Activated CD8-positive, alpha-beta memory T cell treated with anti-CD3 and anti-CD28 coated beads, Interleukin-2, amount 10 ng/mL, durations not matched to agents 7 days and 5 days (primary cell): Measurements from ENCODE around the gene TMEM255B. TPM values are rescaled to one million over a fixed set of nuclear protein-coding genes. Genes with fewer than 3 reads are reported as not detected.

ENCODE experiments used
- ATAC-seq: fragments of 150-1000 bp; cut with Tn5 transposase; one replicate; pipeline ENCODE4 v1.10.0; 2021; ENCODE audit warnings: moderate library complexity
- CTCF ChIA-PET: fragments of 350-600 bp; sonication (Branson Sonifier 250); formaldehyde crosslinking; loops from one replicate; lab custom pipeline; 2021; ENCODE audit warnings: antibody characterized with exemption; lab: Charles Lee
- DNase-seq: peaks from one replicate; pipeline ENCODE4 v3.0.0-alpha.2; 2020
- H3K27ac Mint-ChIP-seq: one replicate; pipeline ENCODE4 v1.8.0; 2021; ENCODE audit warnings: mild to moderate bottlenecking, mixed read lengths
- H3K27me3 Mint-ChIP-seq: one replicate; pipeline ENCODE4 v1.8.0; 2021; ENCODE audit warnings: mixed read lengths
- H3K36me3 Mint-ChIP-seq: one replicate; pipeline ENCODE4 v1.8.0; 2021; ENCODE audit warnings: mild to moderate bottlenecking, mixed read lengths
- H3K4me1 Mint-ChIP-seq: one replicate; pipeline ENCODE4 v1.8.0; 2021; ENCODE audit warnings: mixed read lengths
- H3K4me3 Mint-ChIP-seq: one replicate; pipeline ENCODE4 v1.8.0; 2021; ENCODE audit warnings: mild to moderate bottlenecking, moderate library complexity, mixed read lengths
- H3K9me3 Mint-ChIP-seq: one replicate; pipeline ENCODE4 v1.8.0; 2022; ENCODE audit warnings: low read depth, mixed read lengths
- total RNA-seq, 2 experiments: library from RNA; stranded (reverse); gene quantifications; one replicate each; pipeline ENCODE4 v1.2.3, GENCODE V29; 2021

TMEM255B gene
- total RNA-seq, 2 experiments from 2014 or later = 0.87 to 1.3 TPM

DNA sequence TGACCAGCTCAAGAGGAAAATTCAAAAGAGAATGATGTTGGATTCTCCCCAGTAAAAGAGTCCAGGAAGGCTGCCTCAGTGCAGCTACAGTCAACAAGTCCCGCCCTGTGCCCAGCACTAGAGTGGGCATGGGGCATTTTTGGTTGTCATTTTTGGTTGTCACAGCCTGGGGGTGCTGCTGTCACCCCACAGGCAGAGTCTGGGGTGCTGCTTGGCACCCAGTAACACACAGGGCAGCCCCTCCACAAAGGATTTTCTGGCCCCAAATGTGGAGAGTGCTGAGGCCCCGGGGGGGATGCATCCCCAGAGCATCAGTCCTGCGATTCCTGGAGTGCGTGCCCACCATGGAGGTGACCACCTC, 28.2 kb upstream of the TMEM255B start:
- no peak for DNase-seq
- CTCF ChIA-PET = no interaction called here
- Mint-ChIP-seq H3K27ac (no peak overlapping the region), H3K9me3 (peaks cover 11% of the 10 kb centered on the region), H3K36me3 (no peaks in the 10 kb centered on the region), H3K27me3 (peaks cover 11% of the 10 kb centered on the region), H3K4me1 (peaks cover 2% of the 10 kb centered on the region), H3K4me3 (no peak overlapping the region)
- ATAC-seq = no peak

DNA sequence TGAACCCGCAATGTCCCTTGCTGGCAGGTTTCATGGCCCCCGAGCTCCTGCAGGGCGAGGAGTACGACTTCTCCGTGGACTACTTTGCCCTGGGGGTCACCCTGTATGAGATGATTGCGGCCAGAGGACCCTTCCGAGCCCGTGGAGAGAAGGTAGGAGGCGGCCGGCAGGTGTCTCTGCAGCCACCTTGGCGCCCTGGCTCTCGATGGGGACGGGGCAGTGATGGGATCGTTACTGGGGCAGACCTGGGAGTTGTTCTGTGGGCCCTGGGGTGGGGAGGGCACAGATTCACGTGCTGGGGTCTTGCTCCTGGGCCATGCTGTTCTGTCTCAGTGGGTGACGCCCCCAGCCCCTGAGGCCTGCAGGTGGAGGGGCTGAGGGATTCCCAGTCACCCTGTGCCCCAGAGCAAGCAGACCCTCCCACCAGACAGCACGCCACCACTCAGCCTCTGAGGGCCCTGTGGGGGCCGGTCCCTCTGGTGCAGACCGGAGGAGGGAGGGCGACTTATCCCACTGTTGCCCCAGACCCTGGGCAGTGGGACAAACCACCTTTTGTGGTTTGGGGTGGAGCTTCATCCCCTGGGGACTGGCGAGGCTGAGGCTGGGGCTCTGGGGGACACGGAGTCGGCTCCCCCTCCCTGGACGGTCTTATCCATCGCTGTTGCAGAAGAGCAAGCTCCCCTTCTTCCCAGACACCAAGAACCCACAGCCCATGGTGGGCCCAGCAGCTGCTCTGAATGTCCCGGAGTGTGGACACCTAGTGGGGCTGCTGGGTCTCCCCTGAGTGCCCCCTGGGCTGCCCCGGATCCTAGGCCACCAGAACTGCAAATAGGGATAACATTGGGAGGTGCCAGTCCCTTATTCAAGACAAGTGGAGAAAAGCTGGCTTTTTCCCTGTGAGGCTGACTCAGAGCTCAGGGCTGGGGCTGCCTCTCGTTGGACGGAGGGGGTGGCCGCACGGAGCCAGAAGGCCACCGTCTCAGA, 27.5 kb upstream of the TMEM255B start:
- Mint-ChIP-seq H3K4me3 (no peak overlapping the region), H3K9me3 (peaks cover 11% of the 10 kb centered on the region), H3K36me3 (no peaks in the 10 kb centered on the region), H3K27me3 (peaks cover 11% of the 10 kb centered on the region), H3K4me1 (peaks cover 2% of the 10 kb centered on the region), H3K27ac (no peak overlapping the region)
- no peak for ATAC-seq
- CTCF ChIA-PET = no interaction called here
- DNase-seq = no peak

DNA sequence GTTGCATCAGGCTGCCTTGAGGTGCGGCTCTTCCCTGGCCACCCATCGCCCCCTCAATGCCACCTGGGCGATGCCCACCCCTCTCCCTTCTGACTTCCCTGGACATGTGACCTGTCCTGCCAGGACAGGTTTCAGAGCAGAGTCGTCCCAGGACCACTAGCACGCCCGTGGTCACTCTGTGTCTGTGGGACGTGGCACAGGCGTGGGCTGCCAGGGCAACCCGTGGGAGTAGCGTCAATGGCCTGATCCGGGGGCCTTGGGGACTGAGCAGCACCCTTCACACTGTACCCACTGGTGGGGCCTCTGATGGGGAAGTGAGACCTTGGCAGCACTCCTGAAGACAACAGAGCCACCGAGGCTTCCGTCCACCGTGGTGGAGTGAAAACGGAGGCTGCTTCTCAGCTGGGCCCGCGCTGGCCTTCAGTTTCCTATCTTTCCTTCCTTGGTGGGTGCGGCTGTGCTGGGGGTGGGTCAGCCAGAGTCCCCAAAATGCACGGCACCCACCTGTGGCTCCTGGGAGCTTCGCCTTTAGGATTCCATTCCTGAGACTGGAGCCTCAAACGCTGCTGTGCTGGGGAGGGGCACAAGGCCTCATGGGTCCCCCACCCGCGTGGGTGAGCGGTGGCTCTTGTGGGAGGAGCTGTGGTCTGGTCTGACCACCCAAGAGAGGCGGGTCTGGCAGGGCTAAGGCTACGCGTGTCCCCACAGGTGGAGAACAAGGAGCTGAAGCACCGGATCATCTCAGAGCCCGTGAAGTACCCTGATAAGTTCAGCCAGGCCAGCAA, 26.7 kb upstream of the TMEM255B start:
- no peak overlapping the region for H3K27ac Mint-ChIP-seq
- H3K36me3 Mint-ChIP-seq = no peaks in the 10 kb centered on the region
- CTCF ChIA-PET = no interaction called here
- no peak overlapping the region for H3K4me3 Mint-ChIP-seq
- DNase-seq (no peak), ATAC-seq (no peak)
- peaks cover under 1% of the 10 kb centered on the region for H3K4me1 Mint-ChIP-seq
- H3K9me3 Mint-ChIP-seq = peaks cover 10% of the 10 kb centered on the region
- peaks cover 11% of the 10 kb centered on the region for H3K27me3 Mint-ChIP-seq

- H3K9me3 Mint-ChIP-seq = peaks cover 10% of the 10 kb centered on the region
- CTCF ChIA-PET = no interaction called here
- no peak overlapping the region for H3K4me3 Mint-ChIP-seq
- no peak for DNase-seq
- peaks cover 11% of the 10 kb centered on the region for H3K27me3 Mint-ChIP-seq
- no peak overlapping the region for H3K27ac Mint-ChIP-seq
- no peak for ATAC-seq
- no peaks in the 10 kb centered on the region for H3K4me1 Mint-ChIP-seq
- no peaks in the 10 kb centered on the region for H3K36me3 Mint-ChIP-seq
These were observed 25.8 kb upstream of the TMEM255B start for GRCh38 chr13:113732961-113733950.

GRCh38 chr13:113734099-113734825, 24.8 kb upstream of the TMEM255B start:
- Mint-ChIP-seq H3K27me3 (peaks cover 9% of the 10 kb centered on the region), H3K9me3 (peaks cover 10% of the 10 kb centered on the region), H3K36me3 (no peaks in the 10 kb centered on the region), H3K4me3 (no peak overlapping the region), H3K4me1 (no peaks in the 10 kb centered on the region), H3K27ac (no peak overlapping the region)
- CTCF ChIA-PET = no interaction called here
- ATAC-seq (no peak), DNase-seq (no peak)

DNA sequence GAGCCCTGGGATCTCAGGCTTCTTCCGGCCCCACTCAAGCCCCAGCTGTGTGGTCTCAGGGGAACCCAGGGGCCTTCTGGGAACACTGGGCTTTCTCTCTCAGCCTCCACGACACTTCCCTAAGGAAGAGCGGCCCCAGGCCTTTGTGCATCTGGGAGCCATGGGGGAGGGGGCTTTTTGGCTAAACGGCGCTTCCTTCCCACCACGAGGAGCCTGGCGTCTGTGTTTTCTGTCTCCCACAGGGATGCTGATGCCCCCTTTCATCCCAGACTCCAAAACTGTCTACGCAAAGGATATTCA, 24.2 kb upstream of the TMEM255B start:
- Mint-ChIP-seq H3K4me1 (no peaks in the 10 kb centered on the region), H3K27me3 (peaks cover 9% of the 10 kb centered on the region), H3K9me3 (peaks cover 10% of the 10 kb centered on the region), H3K27ac (no peak overlapping the region), H3K4me3 (no peak overlapping the region), H3K36me3 (no peaks in the 10 kb centered on the region)
- DNase-seq (no peak), ATAC-seq (no peak)
- CTCF ChIA-PET = no interaction called here

DNA sequence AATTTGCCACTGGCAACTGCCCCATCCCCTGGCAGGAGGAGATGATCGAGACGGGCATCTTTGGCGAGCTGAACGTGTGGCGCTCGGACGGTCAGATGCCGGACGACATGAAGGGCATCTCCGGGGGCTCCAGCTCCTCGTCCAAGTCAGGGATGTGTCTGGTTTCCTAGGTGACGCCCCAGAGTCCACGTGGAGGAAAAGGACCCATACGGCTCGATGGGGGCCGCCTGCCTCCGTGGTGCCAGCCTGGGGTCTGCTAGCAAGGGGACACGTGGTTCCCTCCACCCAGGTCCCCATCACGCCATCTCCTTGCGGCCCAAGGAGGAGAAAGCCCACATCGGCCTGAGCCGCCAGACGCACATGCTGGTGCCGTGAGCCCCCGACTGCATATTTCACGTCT, 23.8 kb upstream of the TMEM255B start:
- DNase-seq (no peak), ATAC-seq (no peak)
- CTCF ChIA-PET = no interaction called here
- peaks cover 12% of the 10 kb centered on the region for H3K27me3 Mint-ChIP-seq
- H3K4me1 Mint-ChIP-seq = no peaks in the 10 kb centered on the region
- peaks cover 10% of the 10 kb centered on the region for H3K9me3 Mint-ChIP-seq
- no peaks in the 10 kb centered on the region for H3K36me3 Mint-ChIP-seq
- H3K4me3 Mint-ChIP-seq = no peak overlapping the region
- no peak overlapping the region for H3K27ac Mint-ChIP-seq

GRCh38 chr13:113735750-113736149, 23.3 kb upstream of the TMEM255B start:
- H3K9me3 Mint-ChIP-seq = peaks cover 10% of the 10 kb centered on the region
- H3K4me1 Mint-ChIP-seq = peaks cover under 1% of the 10 kb centered on the region
- no peaks in the 10 kb centered on the region for H3K36me3 Mint-ChIP-seq
- H3K27me3 Mint-ChIP-seq = peaks cover 12% of the 10 kb centered on the region
- H3K4me3 Mint-ChIP-seq = no peak overlapping the region
- H3K27ac Mint-ChIP-seq = no peak overlapping the region
- DNase-seq (no peak), ATAC-seq (no peak)
- CTCF ChIA-PET = no interaction called here

DNA sequence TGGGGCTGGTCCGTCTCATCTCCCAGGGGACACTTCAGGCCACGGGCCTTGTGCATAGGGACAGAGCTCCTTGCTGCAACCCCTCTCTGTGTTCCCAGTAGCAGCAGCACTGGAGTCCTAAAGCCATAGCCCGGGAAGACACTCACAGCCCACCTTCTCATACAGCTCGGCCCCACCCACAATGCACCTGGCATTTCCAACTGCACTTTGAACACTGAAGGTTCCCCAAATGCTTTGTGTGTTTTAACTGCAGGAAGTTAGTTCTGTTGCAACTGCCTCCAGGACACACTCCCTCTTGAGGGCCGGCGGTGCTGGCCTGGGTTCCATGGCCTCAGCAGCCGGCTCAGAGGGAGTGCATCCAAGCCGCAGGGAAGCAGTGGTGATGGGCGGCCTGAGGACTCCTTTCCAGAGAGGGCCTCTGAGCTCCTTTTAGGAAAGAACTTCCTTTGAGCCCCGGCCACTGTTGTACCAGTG, 22.7 kb upstream of the TMEM255B start:
- Mint-ChIP-seq H3K36me3 (no peaks in the 10 kb centered on the region), H3K4me3 (no peak overlapping the region), H3K27ac (no peak overlapping the region), H3K27me3 (peaks cover 17% of the 10 kb centered on the region), H3K4me1 (peaks cover 6% of the 10 kb centered on the region), H3K9me3 (peaks cover 10% of the 10 kb centered on the region)
- DNase-seq (no peak), ATAC-seq (no peak)
- CTCF ChIA-PET = no interaction called here

GRCh38 chr13:113737803-113738202, 21.2 kb upstream of the TMEM255B start:
- ATAC-seq = no peak
- peaks cover 18% of the 10 kb centered on the region for H3K4me1 Mint-ChIP-seq
- DNase-seq = no peak
- H3K36me3 Mint-ChIP-seq = no peaks in the 10 kb centered on the region
- H3K9me3 Mint-ChIP-seq = peaks cover 10% of the 10 kb centered on the region
- H3K27me3 Mint-ChIP-seq = peaks cover 26% of the 10 kb centered on the region
- H3K4me3 Mint-ChIP-seq = no peak overlapping the region
- CTCF ChIA-PET = no interaction called here
- no peak overlapping the region for H3K27ac Mint-ChIP-seq

DNA sequence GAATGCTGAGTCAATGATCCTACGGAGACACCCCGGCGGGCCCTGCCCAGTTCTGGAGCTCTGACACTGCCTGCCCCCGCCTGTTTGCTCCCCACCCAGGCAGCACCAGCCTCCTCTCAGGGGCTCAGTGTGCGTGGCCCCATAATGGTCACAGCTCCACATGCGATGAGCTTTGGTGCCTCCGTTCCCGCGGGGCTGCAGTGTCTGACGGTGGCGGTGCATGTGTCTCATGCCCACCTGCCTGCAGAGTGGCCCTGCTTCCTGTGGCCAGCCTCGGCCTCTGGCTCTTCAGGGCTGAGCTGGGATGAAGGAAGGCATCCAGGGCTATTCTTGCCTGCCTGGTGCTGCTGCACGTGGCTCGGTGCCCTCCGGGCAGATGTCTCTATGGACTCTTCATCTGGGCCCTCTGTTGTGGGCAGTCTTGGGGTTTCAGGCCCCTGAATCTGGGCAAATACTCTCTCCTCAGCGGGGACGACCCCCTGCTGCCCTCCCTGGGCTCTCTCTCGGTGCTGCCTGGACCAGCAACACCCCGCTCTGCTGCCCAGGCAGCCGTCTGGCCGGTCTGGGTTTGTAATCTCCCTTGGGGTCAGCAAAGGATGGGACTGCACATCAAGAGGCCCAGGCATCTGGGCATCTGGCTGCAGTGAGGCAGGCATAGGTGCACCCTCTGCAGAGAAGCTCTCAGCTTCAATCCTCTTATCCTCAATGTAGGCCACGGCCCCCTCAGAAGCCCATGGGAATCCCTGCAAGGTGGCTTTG, 19.3 kb upstream of the TMEM255B start:
- H3K4me3 Mint-ChIP-seq = no peak overlapping the region
- DNase-seq (no peak), ATAC-seq (no peak)
- H3K27me3 Mint-ChIP-seq = peaks cover 26% of the 10 kb centered on the region
- H3K27ac Mint-ChIP-seq = no peak overlapping the region
- H3K9me3 Mint-ChIP-seq = no peaks in the 10 kb centered on the region
- H3K36me3 Mint-ChIP-seq = no peaks in the 10 kb centered on the region
- H3K4me1 Mint-ChIP-seq = peaks cover 18% of the 10 kb centered on the region
- CTCF ChIA-PET = no interaction called here

DNA sequence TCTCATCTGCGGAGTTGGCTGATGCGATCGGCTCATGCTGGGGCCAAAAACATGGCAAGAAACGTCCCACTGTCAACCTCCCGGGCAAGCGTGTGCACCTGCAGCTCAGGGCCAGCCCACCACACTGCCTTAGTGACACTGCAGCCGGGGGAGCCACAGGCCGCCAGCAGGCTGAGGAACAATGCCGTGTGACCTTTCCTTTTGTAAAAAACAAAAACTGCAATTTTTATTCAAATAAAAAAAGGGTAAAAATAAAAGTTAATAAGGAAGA, 18.8 kb upstream of the TMEM255B start:
- H3K4me3 Mint-ChIP-seq = no peak overlapping the region
- no peak overlapping the region for H3K27ac Mint-ChIP-seq
- CTCF ChIA-PET = no interaction called here
- peaks cover 18% of the 10 kb centered on the region for H3K4me1 Mint-ChIP-seq
- no peak for ATAC-seq
- H3K27me3 Mint-ChIP-seq = peaks cover 26% of the 10 kb centered on the region
- DNase-seq = no peak
- no peaks in the 10 kb centered on the region for H3K9me3 Mint-ChIP-seq
- H3K36me3 Mint-ChIP-seq = no peaks in the 10 kb centered on the region
